ENCODE measurements around the gene NUBP1.
"Not testable (repeated sequence)": the region's sequence is repeated elsewhere in the genome, so short reads cannot be mapped to it uniquely, and the experiment has no call there.

The NUBP1 gene

GRCh38 chr16:10738231-10739077 lies 5.2 kb upstream of the NUBP1 start:
- H3K27ac ChIP-seq (ENCODE audit: low read depth, low read length): no peak overlapping the region
- H3K9ac ChIP-seq (ENCODE audit: low read depth, low read length): no peak overlapping the region
- H3K4me1 ChIP-seq (ENCODE audit: control insufficient read depth, insufficient read depth, low read length): 0 out of 2 replicates have a peak, but pooled peaks cover 4% of the 10 kb centered on the region
- H3K9me3 ChIP-seq (ENCODE audit: control insufficient read depth, insufficient read depth, low read length): no peaks in the 10 kb centered on the region
- no peaks in the 10 kb centered on the region for H3K27me3 ChIP-seq (ENCODE audit: control insufficient read depth, insufficient read depth, low read length)
- H3K36me3 ChIP-seq (ENCODE audit: control insufficient read depth, insufficient read depth, low read length): no peaks in the 10 kb centered on the region
- no peak overlapping the region for H3K4me3 ChIP-seq (ENCODE audit: low read depth, low read length)

- Histone ChIP-seq H3K4me1 (ENCODE audit: control insufficient read depth, insufficient read depth, low read length) (peaks cover 8% of the 10 kb centered on the region; the same call in 1 of the 2 replicates), H3K9ac (ENCODE audit: low read depth, low read length) (no peak overlapping the region), H3K36me3 (ENCODE audit: control insufficient read depth, insufficient read depth, low read length) (no peaks in the 10 kb centered on the region), H3K9me3 (ENCODE audit: control insufficient read depth, insufficient read depth, low read length) (no peaks in the 10 kb centered on the region), H3K27me3 (ENCODE audit: control insufficient read depth, insufficient read depth, low read length) (no peaks in the 10 kb centered on the region), H3K4me3 (ENCODE audit: low read depth, low read length) (no peak overlapping the region), H3K27ac (ENCODE audit: low read depth, low read length) (no peak overlapping the region)
Observed at GRCh38 chr16:10740000-10740844, 3.4 kb upstream of the NUBP1 start.

- no peaks in the 10 kb centered on the region for H3K9me3 ChIP-seq (ENCODE audit: control insufficient read depth, insufficient read depth, low read length)
- H3K9ac ChIP-seq (ENCODE audit: low read depth, low read length): no peak overlapping the region
- no peaks in the 10 kb centered on the region for H3K27me3 ChIP-seq (ENCODE audit: control insufficient read depth, insufficient read depth, low read length)
- peaks cover 8% of the 10 kb centered on the region; the same call in 1 of the 2 replicates for H3K4me1 ChIP-seq (ENCODE audit: control insufficient read depth, insufficient read depth, low read length)
- no peaks in the 10 kb centered on the region for H3K36me3 ChIP-seq (ENCODE audit: control insufficient read depth, insufficient read depth, low read length)
- no peak overlapping the region for H3K4me3 ChIP-seq (ENCODE audit: low read depth, low read length)
- H3K27ac ChIP-seq (ENCODE audit: low read depth, low read length): no peak overlapping the region
Observed at GRCh38 chr16:10740845-10741208, 2.8 kb upstream of the NUBP1 start.

- H3K9me3 ChIP-seq (ENCODE audit: control insufficient read depth, insufficient read depth, low read length); H3K4me1 ChIP-seq (ENCODE audit: control insufficient read depth, insufficient read depth, low read length); H3K36me3 ChIP-seq (ENCODE audit: control insufficient read depth, insufficient read depth, low read length); H3K9ac ChIP-seq (ENCODE audit: low read depth, low read length); H3K27me3 ChIP-seq (ENCODE audit: control insufficient read depth, insufficient read depth, low read length); H3K27ac ChIP-seq (ENCODE audit: low read depth, low read length); H3K4me3 ChIP-seq (ENCODE audit: low read depth, low read length): not testable (repeated sequence)
Observed at GRCh38 chr16:10741249-10741648, 2.4 kb upstream of the NUBP1 start.

- no peaks in the 10 kb centered on the region for H3K27me3 ChIP-seq (ENCODE audit: control insufficient read depth, insufficient read depth, low read length)
- peaks cover 8% of the 10 kb centered on the region; the same call in 1 of the 2 replicates for H3K4me1 ChIP-seq (ENCODE audit: control insufficient read depth, insufficient read depth, low read length)
- no peak overlapping the region for H3K9ac ChIP-seq (ENCODE audit: low read depth, low read length)
- H3K4me3 ChIP-seq (ENCODE audit: low read depth, low read length): no peak overlapping the region
- no peak overlapping the region for H3K27ac ChIP-seq (ENCODE audit: low read depth, low read length)
- no peaks in the 10 kb centered on the region for H3K9me3 ChIP-seq (ENCODE audit: control insufficient read depth, insufficient read depth, low read length)
- H3K36me3 ChIP-seq (ENCODE audit: control insufficient read depth, insufficient read depth, low read length): peaks cover 2% of the 10 kb centered on the region; the same call in 1 of the 2 replicates
Observed at GRCh38 chr16:10741844-10742243, 1.8 kb upstream of the NUBP1 start.

- Histone ChIP-seq H3K27me3 (ENCODE audit: control insufficient read depth, insufficient read depth, low read length) (no peaks in the 10 kb centered on the region), H3K27ac (ENCODE audit: low read depth, low read length) (peak overlapping the region; percentile 94), H3K9me3 (ENCODE audit: control insufficient read depth, insufficient read depth, low read length) (no peaks in the 10 kb centered on the region), H3K9ac (ENCODE audit: low read depth, low read length) (peak overlapping the region; percentile 94; the same call in 1 of the 2 replicates), H3K4me1 (ENCODE audit: control insufficient read depth, insufficient read depth, low read length) (peaks cover 8% of the 10 kb centered on the region; the same call in 1 of the 2 replicates), H3K36me3 (ENCODE audit: control insufficient read depth, insufficient read depth, low read length) (peaks cover 13% of the 10 kb centered on the region), H3K4me3 (ENCODE audit: low read depth, low read length) (peak overlapping the region; percentile 100)
Observed at GRCh38 chr16:10743227-10743609, 424 bp upstream of the NUBP1 start.

- Histone ChIP-seq H3K36me3 (ENCODE audit: control insufficient read depth, insufficient read depth, low read length) (peaks cover 15% of the 10 kb centered on the region), H3K4me1 (ENCODE audit: control insufficient read depth, insufficient read depth, low read length) (peaks cover 8% of the 10 kb centered on the region; the same call in 1 of the 2 replicates), H3K9me3 (ENCODE audit: control insufficient read depth, insufficient read depth, low read length) (no peaks in the 10 kb centered on the region), H3K27me3 (ENCODE audit: control insufficient read depth, insufficient read depth, low read length) (no peaks in the 10 kb centered on the region), H3K27ac (ENCODE audit: low read depth, low read length) (no peak overlapping the region), H3K4me3 (ENCODE audit: low read depth, low read length) (peak overlapping the region; percentile 100), H3K9ac (ENCODE audit: low read depth, low read length) (peak overlapping the region; percentile 42)
Observed at GRCh38 chr16:10744370-10745030, 858 bp downstream of the NUBP1 start.

- Histone ChIP-seq H3K4me3 (ENCODE audit: low read depth, low read length) (no peak overlapping the region), H3K9me3 (ENCODE audit: control insufficient read depth, insufficient read depth, low read length) (no peaks in the 10 kb centered on the region), H3K36me3 (ENCODE audit: control insufficient read depth, insufficient read depth, low read length) (peaks cover 15% of the 10 kb centered on the region), H3K27me3 (ENCODE audit: control insufficient read depth, insufficient read depth, low read length) (no peaks in the 10 kb centered on the region), H3K4me1 (ENCODE audit: control insufficient read depth, insufficient read depth, low read length) (peaks cover 8% of the 10 kb centered on the region; the same call in 1 of the 2 replicates), H3K9ac (ENCODE audit: low read depth, low read length) (no peak overlapping the region), H3K27ac (ENCODE audit: low read depth, low read length) (no peak overlapping the region)
Observed at GRCh38 chr16:10745841-10746240, 2.2 kb downstream of the NUBP1 start.

GRCh38 chr16:10750793-10751192 lies 7.2 kb downstream of the NUBP1 start:
- Histone ChIP-seq H3K27me3 (ENCODE audit: control insufficient read depth, insufficient read depth, low read length) (no peaks in the 10 kb centered on the region), H3K9me3 (ENCODE audit: control insufficient read depth, insufficient read depth, low read length) (no peaks in the 10 kb centered on the region), H3K9ac (ENCODE audit: low read depth, low read length) (no peak overlapping the region), H3K36me3 (ENCODE audit: control insufficient read depth, insufficient read depth, low read length) (peaks cover 19% of the 10 kb centered on the region), H3K4me3 (ENCODE audit: low read depth, low read length) (no peak overlapping the region), H3K4me1 (ENCODE audit: control insufficient read depth, insufficient read depth, low read length) (no peaks in the 10 kb centered on the region), H3K27ac (ENCODE audit: low read depth, low read length) (no peak overlapping the region)

- peaks cover 19% of the 10 kb centered on the region for H3K36me3 ChIP-seq (ENCODE audit: control insufficient read depth, insufficient read depth, low read length)
- H3K4me3 ChIP-seq (ENCODE audit: low read depth, low read length): no peak overlapping the region
- no peaks in the 10 kb centered on the region for H3K27me3 ChIP-seq (ENCODE audit: control insufficient read depth, insufficient read depth, low read length)
- no peak overlapping the region for H3K27ac ChIP-seq (ENCODE audit: low read depth, low read length)
- H3K4me1 ChIP-seq (ENCODE audit: control insufficient read depth, insufficient read depth, low read length): no peaks in the 10 kb centered on the region
- H3K9ac ChIP-seq (ENCODE audit: low read depth, low read length): no peak overlapping the region
- H3K9me3 ChIP-seq (ENCODE audit: control insufficient read depth, insufficient read depth, low read length): no peaks in the 10 kb centered on the region
Observed at GRCh38 chr16:10751291-10751697, 7.7 kb downstream of the NUBP1 start.
